ENCODE results near the gene CFAP45.

The CFAP45 gene

GRCh38 chr1:159848326-159848725 is 51.6 kb downstream of the CFAP45 start:
- DNase-seq = no peak

DNA sequence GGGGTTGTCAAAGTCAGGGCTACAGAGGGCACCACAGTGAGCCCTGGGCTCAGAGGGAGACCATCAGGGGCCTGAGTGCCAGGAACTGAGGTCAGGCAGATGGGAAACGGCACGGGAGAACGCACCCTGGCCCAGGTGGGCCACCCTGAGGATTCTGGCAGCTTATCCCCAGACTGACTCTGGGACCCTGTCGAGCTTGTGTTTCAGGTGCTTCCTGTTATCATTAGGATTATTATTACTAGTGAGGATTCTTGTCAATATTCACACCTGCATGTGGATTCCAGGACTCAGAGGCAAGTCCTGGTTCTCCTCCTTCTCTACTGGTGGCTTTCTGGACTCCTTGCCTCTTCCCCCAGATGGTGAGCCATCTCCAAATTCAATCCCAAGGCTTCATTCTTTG is 52.7 kb downstream of the CFAP45 start:
- no peak for DNase-seq

DNA sequence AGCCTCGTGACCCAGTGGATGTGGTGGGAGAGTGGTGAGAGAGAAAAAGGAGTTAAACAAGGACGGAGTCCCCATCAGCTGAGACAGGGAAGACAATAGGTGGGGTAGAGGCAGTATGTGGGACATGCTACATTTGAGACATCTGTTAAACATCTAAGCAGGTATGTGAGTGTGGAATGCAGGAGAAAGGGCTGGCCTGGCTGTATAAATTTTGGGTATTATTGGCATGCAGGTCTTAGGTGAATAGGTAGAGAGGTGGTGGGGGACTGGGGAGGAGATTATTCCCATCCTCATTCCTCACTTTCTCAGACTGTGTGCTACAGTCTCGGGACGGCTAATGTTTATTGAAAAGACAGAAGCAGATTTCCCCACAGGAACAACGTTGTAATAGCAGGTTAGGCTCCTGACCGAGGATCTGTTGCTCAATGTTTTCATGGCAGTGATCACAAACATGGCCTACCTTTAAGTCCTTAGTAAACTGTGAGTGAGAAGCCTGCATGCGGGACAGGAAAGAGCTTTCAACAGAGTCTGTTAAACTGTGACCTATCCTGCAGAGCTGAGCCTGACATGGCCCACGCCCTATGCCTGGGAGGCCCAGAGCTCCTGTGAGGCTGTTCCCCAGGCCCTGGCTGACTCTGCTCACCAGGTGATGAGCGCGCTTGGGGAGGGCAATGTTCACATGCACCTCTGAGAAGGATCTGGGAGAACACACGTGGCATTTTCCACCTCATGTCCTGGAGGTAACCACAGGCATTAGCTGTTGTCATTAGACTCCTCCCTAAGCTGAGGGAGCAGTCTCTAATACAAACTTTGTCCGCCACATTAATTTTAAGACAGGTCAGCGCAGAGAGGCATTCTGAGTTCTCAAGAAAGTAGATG is 54.0 kb downstream of the CFAP45 start:
- no peak for DNase-seq

DNA sequence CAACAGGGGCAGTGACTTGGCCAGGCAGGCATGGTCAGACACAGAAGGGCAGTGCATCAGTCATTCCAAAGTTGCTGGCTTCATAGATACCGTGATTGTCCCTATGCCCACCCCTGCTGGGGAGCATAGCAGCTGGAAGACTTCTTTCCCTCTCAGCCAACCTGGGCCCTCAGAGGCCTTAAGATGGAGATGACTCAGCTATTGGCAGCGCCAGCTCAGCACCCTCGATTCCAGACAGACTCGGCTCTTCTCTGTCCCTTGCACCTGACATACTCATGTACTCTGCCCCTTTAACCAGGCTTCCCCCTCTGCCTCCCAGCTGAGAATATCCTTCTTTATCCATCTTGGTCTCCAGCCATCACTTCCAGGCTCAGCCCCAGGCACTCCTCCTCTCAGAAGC is 56.5 kb downstream of the CFAP45 start:
- DNase-seq = no peak

GRCh38 chr1:159841749-159842148 is 58.2 kb downstream of the CFAP45 start:
- DNase-seq = no peak

DNA sequence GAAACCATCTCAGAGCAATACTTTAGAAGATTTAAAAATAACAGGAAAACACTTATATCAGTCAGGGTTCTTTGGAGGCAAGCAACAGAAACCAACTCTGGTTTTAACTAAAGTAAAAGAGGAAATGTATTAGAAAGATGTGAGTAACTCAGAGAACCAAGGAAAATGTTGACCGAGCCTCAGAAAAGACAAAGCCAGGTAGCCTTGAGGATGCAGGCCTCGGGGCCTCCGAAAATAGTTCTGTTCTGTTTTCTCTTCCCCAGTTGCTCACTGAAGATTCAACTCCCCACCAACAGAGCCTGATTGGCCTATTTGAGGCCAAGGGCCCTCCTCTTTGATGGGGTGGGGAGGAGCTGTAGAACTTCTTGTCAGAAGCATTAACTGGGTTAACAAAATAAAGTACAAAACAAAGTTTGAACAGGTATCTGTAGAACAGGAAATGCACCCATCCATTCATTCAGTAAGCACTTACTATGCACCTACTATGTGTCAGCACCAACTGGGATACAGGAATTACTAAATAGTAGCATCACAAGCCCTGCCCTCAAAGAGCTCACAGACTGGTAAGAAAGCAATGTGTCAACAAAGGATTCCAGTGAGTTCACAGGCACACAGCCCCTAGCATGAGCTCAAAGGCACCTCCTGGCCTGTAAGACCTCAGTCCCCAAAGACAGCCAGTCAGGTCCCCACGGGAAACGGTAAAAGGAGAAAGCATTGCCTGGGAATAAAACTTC is 60.7 kb downstream of the CFAP45 start:
- no peak for DNase-seq

- DNase-seq = no peak
Observed at GRCh38 chr1:159838715-159839114, 61.2 kb downstream of the CFAP45 start.

DNA sequence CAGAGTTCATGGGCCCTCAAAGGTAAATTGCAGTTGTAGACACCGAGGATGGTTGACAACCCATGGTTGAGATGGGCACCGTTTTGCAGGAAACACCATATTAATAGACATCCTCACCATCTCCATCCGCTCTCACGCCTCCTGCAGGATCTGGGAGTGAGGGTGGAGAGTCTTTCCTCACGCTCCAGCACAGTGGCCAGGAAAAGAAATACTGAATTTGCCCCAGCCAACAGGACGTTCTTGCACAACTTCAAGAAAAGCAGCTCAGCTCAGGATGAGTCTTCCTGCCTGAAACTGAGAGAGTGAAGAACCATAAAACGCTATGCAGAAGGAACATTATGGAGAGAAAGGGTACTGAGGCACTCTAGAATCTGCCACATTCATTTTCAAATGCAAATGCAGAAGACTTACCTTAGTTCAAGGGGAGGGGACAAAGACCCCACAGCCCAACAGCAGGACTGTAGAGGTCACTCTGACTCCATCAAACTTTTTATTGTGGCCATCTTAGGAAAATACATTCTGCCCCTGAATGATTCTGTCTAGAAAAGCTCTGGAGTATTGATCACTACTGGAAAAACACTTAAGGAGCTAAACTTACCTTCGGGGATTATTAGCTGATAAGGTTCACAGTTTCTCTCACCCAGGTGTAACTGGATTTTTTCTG is 64.0 kb downstream of the CFAP45 start:
- DNase-seq = no peak

GRCh38 chr1:159835356-159835755 is 64.6 kb downstream of the CFAP45 start:
- no peak for DNase-seq

GRCh38 chr1:159832309-159832708 is 67.7 kb downstream of the CFAP45 start:
- no peak for DNase-seq

- no peak for DNase-seq
Observed at GRCh38 chr1:159831412-159832141, 68.4 kb downstream of the CFAP45 start.

GRCh38 chr1:159830722-159831121 is 69.2 kb downstream of the CFAP45 start:
- DNase-seq = no peak

DNA sequence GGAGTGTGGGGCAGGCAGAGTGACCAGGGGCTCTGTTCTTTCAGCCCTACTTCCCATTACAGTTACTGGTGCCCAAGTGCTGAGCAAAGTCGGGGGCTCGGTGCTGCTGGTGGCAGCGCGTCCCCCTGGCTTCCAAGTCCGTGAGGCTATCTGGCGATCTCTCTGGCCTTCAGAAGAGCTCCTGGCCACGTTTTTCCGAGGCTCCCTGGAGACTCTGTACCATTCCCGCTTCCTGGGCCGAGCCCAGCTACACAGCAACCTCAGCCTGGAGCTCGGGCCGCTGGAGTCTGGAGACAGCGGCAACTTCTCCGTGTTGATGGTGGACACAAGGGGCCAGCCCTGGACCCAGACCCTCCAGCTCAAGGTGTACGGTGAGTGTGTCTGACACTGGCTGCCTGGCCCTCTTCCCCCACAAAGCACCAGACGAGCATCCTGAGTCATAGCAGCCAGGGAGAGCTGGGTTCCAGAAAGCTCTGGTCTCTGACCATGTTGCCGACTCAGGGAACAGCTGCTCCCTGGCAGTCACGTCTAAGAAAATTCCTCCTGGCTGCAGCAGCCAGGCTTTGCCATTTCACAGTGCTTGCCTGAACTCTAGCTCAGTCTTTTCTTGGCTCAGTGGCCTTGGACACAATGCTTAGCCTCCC is 70.0 kb downstream of the CFAP45 start:
- no peak for DNase-seq

- no peak for DNase-seq
Observed at GRCh38 chr1:159829273-159829634, 70.7 kb downstream of the CFAP45 start.

DNA sequence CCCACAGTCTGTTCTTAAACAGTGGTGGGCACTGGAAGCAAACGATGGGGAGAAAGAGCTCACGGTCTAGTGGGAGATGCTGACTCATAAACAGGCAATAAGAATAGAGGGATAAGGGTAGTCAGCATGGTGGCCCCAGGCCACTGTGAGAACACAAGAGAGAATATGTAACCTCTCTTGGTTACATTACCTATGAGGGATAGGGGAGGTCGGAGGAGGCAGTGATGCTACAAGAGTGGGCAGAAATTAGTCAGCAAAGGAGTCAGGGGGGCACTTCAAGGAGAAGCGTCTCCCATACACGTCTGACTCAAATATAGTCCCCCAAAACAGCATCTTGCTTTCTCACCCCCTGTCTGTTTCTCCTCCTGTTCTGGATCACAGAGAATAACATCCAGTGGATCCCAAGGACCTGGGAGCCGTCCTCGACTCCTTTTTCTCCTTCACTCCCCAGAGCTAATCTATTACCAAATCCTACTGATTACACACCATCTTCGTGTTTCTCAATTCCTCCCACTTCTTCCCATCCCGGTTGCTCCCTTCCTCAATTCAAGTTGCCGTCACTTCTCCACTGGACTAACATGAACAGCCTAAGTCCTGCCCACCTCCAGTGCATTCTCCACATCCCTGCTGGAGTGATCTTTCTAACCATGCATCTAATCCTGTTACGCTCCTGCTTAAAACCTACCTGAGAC is 71.2 kb downstream of the CFAP45 start:
- DNase-seq = no peak

DNA sequence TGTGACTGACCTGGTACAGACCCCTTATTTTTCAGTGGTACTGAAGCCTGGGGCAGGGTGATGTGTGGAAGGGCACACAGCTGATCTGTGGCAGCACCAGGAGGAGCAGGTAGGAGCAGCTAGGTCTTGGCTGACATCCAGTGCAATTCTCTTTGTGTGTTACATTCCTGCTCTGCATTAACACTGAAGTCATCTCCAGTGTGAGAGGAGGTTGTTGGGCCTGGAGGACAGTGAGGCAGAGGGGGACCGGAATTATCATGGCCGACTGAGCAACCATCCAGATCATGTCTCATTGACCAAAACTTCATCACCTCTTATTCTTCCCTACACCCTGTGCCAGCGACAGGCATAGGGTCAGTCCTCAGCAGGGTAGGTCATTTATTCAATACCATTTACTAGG is 71.8 kb downstream of the CFAP45 start:
- DNase-seq = no peak

- DNase-seq = no peak
Observed at GRCh38 chr1:159827549-159827948, 72.4 kb downstream of the CFAP45 start.

DNA sequence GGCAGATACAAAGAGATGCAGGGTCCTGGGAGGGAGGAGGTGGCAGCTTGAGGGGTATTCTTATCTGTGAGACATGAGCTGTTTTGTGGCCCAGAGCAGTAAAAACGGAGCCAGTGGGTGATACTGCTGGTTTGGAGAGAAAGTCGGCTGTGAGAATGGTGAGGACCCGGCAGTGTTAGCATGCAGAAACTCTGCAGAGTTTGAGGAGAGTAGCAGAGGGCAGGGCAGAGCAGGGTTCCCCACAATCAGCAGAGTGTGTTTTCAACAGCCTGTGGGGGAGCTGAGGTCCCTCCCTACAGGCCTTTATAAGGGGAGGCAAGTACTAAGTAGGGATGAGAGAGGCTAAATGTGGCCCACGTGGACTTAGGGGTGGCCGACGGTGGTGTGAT is 72.9 kb downstream of the CFAP45 start:
- no peak for DNase-seq

DNA sequence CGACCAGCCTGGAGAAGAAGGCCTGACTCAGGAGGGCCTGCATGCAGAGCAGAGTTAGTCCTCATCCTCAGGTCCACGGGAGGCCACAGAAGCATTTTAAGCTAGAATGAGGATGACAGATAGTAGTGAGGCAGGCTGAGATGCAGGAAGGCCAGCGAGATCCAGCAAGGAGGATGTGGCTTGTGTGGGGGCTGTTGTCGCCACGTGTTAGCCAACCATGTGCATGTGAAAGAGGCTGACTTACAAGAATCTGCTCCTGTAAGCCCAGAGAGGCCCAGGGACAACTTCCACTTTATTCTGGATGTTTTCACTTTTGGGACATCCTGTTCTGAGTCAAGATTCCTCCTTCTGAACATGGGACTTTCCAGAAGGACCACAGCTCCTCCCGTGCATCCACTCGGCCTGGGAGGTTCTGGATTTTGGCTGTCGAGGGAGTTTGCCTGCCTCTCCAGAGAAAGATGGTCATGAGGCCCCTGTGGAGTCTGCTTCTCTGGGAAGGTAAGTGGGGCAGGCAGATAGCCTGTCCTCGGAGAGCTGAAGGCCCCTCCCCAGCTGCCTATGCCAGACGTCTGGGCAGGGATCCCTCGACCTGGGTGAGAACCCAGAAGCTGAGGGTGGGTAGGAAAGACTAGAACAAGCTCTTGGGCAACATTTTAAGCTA is 73.4 kb downstream of the CFAP45 start, which contains the start of gene SLAMF8:
Gene SLAMF8, plus strand, starts transcription at position 433 of the 661 bp plus-strand sequence. Its CDS starts 26 bp downstream, at position 459.
- DNase-seq = peak; percentile 68

DNA sequence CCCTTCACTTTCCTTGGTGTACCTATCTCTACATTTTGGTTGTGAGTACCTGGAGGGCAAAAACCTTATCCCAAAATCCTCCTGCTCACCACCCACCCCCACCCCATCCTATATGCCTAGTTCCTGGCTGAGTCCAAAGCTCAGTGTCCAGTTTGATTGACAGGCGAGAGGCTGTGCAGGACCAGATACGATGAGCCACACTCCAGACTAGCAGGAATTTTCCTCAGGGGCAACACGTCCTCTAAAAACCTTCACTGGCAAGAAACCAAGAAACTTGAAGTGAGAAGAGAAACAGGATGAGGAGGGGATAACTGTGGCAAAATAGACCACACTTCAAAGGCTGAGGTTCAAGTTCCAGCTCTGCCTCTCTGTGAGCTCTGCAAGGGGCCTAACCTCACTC is 74.4 kb downstream of the CFAP45 start:
- DNase-seq = no peak

DNA sequence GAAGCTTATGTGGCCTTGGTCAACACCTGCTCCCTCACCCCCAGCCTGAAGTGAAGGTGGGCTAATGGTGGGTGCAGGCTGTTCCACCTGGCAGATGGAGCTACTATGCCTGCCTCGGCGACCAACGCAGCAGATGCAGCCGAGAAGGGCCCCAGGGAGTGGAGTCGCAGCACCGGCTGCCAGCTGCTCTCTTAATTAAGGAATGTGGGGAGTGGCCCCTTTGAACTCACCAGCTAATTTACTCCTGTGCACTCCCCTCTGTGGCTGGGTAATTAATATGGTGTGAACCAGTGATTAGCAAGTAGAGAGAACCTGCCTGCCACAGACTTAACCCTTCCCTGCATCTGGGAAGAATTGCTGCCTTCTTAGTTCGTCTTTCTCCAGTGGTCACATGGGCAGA is 76.6 kb downstream of the CFAP45 start:
- DNase-seq = no peak
